ENCODE results near the gene FKBP5.
A peak's percentile ranks its signal among the peaks of the same experiment; 100 is the strongest.
"Not testable (repeated sequence)": the region's sequence is repeated elsewhere in the genome, so short reads cannot be mapped to it uniquely, and the experiment has no call there.

FKBP5 gene

DNA sequence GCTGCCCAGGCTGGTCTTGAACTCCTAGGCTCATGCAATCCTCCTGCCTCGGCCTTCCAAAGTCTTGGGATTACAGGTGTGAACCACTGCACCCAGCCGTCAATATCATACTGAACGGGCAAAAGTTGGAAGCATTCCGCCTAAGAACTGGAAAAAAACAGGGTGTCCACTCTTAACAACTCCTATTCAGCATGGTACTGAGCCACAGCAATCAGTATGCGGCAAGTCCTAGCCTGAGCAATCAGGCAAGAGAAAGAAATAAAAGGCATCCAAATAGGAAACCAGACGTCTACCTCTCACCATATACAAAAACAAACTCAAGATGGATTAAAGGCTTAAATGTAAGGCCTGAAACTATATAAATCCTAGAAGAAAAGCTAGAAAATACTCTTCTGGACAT, 83.1 kb downstream of the FKBP5 start:
- DNase-seq = no peak

- no peak for DNase-seq
Measured at GRCh38 chr6:35603326-35604202, 85.2 kb downstream of the FKBP5 start.

DNA sequence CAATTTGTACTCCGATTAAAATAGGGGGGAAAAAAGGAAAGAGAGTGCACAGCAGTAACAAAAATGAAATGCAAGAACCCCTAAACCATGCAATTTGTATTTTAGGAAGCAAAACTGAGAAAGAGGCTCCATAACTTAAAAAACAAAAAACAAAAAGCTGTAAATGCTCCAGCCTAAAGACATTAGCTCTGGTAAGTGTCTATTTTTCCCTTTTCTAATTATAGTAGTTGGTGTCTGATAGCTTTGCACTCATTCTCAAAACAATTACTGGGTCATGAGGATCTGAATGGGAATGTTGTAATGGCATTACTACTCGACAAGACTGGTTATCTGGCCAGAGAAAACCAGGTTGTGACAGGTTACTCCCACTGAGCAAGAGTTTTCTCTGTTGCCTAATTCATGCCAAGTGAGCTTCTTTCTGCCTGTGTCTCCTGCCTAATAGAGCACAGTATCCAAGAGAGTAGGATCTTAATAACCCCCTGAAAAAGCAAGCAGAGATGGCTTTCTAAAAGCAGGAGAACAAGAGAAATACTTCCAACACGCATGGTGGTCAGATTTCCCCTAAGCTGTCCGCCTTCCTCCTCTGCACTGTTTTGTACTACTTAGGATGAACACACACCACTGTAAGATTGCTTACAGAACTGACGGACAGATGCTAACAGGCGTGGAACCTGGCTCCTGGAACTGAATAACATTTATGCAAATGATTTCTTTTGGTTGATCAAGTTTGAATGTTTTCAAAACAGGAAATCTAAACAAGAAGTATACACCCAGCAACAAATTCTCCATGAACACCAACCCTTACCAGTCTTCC, 86.4 kb downstream of the FKBP5 start:
- DNase-seq = no peak

GRCh38 chr6:35601331-35602132, 87.2 kb downstream of the FKBP5 start:
- peak; percentile 44 for DNase-seq

GRCh38 chr6:35600659-35601125, 88.0 kb downstream of the FKBP5 start:
- no peak for DNase-seq

DNA sequence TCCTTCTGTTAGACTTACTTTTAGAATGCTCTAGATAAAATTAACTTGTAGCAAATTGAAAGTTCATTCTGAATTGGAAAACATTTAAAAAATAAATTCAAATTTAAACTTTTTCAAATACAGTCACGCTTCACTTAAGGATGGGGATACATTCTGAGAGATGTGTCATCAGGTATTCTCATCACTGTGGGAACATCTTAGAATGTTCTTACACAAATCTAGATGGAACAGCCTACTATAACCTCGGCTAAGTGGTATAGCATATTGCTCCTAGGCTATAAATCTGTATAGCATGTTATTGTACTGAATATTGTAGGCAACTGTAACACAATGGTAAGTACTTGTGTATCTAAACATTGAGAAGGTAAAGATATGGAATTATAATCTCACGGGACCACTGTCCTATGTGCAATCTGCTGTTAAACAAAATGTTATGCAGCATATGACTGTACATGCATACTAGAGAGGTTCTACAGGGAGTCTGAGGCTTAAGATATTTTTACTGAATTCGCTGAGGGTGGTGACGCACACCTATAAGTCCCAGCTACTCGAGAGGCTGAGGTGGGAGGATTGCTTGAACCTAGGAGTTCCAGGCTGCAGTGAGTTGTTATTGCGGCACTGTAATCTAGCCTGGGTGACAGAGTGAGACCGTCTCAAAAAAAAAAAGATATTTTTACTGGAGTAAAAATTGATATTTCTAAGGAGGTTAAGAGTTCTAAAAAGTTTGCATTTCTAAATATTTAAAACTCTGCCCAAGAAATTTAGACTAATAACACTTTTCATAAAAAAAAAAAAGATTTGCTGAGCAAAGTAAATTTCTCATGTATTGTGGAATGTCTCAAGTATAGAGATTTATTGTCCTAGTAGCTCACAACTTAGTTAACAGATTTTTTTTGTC, 88.7 kb downstream of the FKBP5 start:
- DNase-seq = no peak

GRCh38 chr6:35598621-35599020, 90.1 kb downstream of the FKBP5 start:
- DNase-seq = not testable (repeated sequence)

- DNase-seq = no peak
Measured at GRCh38 chr6:35596448-35597442, 92.0 kb downstream of the FKBP5 start.

- no peak for DNase-seq
Measured at GRCh38 chr6:35594503-35595186, 94.1 kb downstream of the FKBP5 start.

GRCh38 chr6:35592178-35592577, 96.5 kb downstream of the FKBP5 start:
- DNase-seq = no peak

- no peak for DNase-seq
Measured at GRCh38 chr6:35590622-35591066, 98.1 kb downstream of the FKBP5 start.

- DNase-seq = no peak
Measured at GRCh38 chr6:35589904-35590303, 98.8 kb downstream of the FKBP5 start.

GRCh38 chr6:35589201-35589739, 99.4 kb downstream of the FKBP5 start:
- DNase-seq = no peak

GRCh38 chr6:35587167-35587566, 101.5 kb downstream of the FKBP5 start:
- no peak for DNase-seq

- DNase-seq = no peak
Measured at GRCh38 chr6:35586542-35586941, 102.2 kb downstream of the FKBP5 start.

- no peak for DNase-seq
Measured at GRCh38 chr6:35585658-35586057, 103.1 kb downstream of the FKBP5 start.

GRCh38 chr6:35583893-35584688, 104.6 kb downstream of the FKBP5 start:
- DNase-seq = peak; percentile 74

DNA sequence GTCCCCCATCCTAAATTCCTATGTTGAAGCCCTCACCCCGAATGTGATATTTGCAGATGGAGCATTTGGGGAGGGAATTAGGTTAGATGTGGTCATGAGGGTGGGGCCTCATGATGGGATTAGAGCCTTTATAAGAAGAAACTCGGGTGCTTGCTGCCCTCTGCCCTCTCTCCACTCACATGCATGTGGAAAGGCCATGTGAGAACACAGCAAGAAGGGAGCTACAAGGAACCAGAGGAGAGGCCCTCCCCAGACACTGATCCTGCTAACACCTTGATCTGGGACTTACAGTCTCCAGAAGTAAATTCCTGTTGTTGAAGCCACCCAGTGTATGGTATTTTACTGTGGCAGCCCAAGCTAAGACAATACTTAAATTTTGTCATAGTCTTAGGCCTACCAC, 106.4 kb downstream of the FKBP5 start:
- no peak for DNase-seq

- DNase-seq = no peak
Measured at GRCh38 chr6:35581633-35582032, 107.1 kb downstream of the FKBP5 start.
